Measurements from ENCODE around the gene CDH23.

- TF ChIP-seq CTCF (IDR thresholded peaks at IDR 0.05), result no peak
- TF ChIP-seq POLR2A (IDR thresholded peaks at IDR 0.05; ENCODE audit: low read depth), result no peak
- no peak for TF ChIP-seq EP300 (IDR thresholded peaks at IDR 0.05)
Measured at GRCh38 chr10:71369602-71370001, 27.1 kb upstream of the CDH23 start.
